ENCODE measurements around the gene ONECUT3. TPM values are rescaled to one million over a fixed set of nuclear protein-coding genes. Genes with fewer than 3 reads are reported as not detected.
A peak's percentile ranks its signal among the peaks of the same experiment; 100 is the strongest.

Gene ONECUT3
- total and polyA plus RNA-seq, 9 of the 15 experiments (the other 6 are each of a cell fraction or from before 2014, with no cell fraction given) = not detected

DNA sequence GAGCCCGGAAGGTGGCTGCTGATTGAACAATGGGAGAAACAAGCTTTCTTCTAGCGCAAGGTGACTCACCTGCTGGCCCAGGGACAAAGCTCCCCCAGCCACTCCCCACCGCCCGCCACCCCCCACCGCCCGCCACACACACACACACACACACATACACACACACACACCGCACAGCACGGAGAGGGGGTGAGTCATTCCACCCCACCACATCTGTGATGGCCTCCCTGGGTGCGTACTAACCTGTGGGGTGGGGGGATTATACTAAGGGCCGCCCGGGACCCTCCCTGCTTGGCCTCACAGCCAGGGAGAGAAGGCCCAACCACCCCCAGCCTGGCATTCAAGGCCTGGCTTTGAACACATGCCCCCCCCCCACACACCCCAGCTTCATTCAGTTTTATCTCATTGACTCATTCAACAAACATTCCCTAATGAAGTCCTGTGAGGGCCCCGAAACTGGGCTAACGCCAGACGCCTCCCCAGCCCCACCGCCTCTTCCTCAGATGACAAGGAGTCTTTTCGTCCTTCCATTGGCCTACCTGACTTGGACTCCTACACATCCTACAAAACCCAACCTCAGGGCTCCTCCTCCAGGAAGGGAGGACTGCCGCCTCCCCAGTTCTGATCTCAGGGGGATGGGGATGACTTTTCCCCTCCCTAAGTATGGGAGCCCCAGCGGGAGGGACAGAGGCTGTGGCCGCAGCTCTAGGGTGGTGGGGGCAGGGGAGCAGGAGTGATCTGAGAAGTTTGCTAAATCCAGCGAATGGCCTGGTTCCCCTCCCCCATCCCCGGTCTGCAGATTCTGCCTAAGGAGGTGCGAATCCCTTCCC is 5.8 kb upstream of the ONECUT3 start (continued):
- TF ChIP-seq, protein P1, sequence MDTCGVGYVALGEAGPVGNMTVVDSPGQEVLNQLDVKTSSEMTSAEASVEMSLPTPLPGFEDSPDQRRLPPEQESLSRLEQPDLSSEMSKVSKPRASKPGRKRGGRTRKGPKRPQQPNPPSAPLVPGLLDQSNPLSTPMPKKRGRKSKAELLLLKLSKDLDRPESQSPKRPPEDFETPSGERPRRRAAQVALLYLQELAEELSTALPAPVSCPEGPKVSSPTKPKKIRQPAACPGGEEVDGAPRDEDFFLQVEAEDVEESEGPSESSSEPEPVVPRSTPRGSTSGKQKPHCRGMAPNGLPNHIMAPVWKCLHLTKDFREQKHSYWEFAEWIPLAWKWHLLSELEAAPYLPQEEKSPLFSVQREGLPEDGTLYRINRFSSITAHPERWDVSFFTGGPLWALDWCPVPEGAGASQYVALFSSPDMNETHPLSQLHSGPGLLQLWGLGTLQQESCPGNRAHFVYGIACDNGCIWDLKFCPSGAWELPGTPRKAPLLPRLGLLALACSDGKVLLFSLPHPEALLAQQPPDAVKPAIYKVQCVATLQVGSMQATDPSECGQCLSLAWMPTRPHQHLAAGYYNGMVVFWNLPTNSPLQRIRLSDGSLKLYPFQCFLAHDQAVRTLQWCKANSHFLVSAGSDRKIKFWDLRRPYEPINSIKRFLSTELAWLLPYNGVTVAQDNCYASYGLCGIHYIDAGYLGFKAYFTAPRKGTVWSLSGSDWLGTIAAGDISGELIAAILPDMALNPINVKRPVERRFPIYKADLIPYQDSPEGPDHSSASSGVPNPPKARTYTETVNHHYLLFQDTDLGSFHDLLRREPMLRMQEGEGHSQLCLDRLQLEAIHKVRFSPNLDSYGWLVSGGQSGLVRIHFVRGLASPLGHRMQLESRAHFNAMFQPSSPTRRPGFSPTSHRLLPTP (IDR thresholded peaks at IDR 0.05; ENCODE audit: borderline replicate concordance, extremely low read depth, insufficient read length) = no peak
- TF ChIP-seq KDM2B (CRISPR knock-in tag; IDR thresholded peaks at IDR 0.05) = no peak
- 0 out of 2 replicates have a peak, but pooled peaks have one; percentile 93 for TF ChIP-seq NFRKB (IDR thresholded peaks at IDR 0.05; ENCODE audit: low read depth)
- TF ChIP-seq ZNF354B (CRISPR knock-in tag; IDR thresholded peaks at IDR 0.05) = no peak
- no peak for TF ChIP-seq NFYB (IDR thresholded peaks at IDR 0.05; ENCODE audit: extremely low read depth, insufficient read length)
- TF ChIP-seq, protein P2, sequence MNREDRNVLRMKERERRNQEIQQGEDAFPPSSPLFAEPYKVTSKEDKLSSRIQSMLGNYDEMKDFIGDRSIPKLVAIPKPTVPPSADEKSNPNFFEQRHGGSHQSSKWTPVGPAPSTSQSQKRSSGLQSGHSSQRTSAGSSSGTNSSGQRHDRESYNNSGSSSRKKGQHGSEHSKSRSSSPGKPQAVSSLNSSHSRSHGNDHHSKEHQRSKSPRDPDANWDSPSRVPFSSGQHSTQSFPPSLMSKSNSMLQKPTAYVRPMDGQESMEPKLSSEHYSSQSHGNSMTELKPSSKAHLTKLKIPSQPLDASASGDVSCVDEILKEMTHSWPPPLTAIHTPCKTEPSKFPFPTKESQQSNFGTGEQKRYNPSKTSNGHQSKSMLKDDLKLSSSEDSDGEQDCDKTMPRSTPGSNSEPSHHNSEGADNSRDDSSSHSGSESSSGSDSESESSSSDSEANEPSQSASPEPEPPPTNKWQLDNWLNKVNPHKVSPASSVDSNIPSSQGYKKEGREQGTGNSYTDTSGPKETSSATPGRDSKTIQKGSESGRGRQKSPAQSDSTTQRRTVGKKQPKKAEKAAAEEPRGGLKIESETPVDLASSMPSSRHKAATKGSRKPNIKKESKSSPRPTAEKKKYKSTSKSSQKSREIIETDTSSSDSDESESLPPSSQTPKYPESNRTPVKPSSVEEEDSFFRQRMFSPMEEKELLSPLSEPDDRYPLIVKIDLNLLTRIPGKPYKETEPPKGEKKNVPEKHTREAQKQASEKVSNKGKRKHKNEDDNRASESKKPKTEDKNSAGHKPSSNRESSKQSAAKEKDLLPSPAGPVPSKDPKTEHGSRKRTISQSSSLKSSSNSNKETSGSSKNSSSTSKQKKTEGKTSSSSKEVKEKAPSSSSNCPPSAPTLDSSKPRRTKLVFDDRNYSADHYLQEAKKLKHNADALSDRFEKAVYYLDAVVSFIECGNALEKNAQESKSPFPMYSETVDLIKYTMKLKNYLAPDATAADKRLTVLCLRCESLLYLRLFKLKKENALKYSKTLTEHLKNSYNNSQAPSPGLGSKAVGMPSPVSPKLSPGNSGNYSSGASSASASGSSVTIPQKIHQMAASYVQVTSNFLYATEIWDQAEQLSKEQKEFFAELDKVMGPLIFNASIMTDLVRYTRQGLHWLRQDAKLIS (CRISPR knock-in tag; IDR thresholded peaks at IDR 0.05) = no peak
- no peak for TF ChIP-seq ARHGAP35 (IDR thresholded peaks at IDR 0.05; ENCODE audit: partially characterized antibody)
- TF ChIP-seq, protein P3, sequence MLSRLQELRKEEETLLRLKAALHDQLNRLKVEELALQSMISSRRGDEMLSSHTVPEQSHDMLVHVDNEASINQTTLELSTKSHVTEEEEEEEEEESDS (CRISPR knock-in tag; IDR thresholded peaks at IDR 0.05) = no peak
- TF ChIP-seq, protein P4, sequence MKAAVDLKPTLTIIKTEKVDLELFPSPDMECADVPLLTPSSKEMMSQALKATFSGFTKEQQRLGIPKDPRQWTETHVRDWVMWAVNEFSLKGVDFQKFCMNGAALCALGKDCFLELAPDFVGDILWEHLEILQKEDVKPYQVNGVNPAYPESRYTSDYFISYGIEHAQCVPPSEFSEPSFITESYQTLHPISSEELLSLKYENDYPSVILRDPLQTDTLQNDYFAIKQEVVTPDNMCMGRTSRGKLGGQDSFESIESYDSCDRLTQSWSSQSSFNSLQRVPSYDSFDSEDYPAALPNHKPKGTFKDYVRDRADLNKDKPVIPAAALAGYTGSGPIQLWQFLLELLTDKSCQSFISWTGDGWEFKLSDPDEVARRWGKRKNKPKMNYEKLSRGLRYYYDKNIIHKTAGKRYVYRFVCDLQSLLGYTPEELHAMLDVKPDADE (conservative IDR thresholded peaks at IDR 0.05; ENCODE audit: control insufficient read depth, low read depth, low read length) = no peak
- TF ChIP-seq ZFP1 (CRISPR knock-in tag; IDR thresholded peaks at IDR 0.05) = no peak
- TF ChIP-seq, protein P5, sequence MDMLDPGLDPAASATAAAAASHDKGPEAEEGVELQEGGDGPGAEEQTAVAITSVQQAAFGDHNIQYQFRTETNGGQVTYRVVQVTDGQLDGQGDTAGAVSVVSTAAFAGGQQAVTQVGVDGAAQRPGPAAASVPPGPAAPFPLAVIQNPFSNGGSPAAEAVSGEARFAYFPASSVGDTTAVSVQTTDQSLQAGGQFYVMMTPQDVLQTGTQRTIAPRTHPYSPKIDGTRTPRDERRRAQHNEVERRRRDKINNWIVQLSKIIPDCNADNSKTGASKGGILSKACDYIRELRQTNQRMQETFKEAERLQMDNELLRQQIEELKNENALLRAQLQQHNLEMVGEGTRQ (CRISPR knock-in tag; IDR thresholded peaks at IDR 0.05) = no peak
- TF ChIP-seq, protein P6, sequence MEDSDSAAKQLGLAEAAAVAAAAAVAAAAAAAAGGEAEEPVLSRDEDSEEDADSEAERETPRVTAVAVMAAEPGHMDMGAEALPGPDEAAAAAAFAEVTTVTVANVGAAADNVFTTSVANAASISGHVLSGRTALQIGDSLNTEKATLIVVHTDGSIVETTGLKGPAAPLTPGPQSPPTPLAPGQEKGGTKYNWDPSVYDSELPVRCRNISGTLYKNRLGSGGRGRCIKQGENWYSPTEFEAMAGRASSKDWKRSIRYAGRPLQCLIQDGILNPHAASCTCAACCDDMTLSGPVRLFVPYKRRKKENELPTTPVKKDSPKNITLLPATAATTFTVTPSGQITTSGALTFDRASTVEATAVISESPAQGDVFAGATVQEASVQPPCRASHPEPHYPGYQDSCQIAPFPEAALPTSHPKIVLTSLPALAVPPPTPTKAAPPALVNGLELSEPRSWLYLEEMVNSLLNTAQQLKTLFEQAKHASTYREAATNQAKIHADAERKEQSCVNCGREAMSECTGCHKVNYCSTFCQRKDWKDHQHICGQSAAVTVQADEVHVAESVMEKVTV (CRISPR knock-in tag; IDR thresholded peaks at IDR 0.05) = 0 out of 2 replicates have a peak, but pooled peaks have one; percentile 27
- TF ChIP-seq, protein P7, sequence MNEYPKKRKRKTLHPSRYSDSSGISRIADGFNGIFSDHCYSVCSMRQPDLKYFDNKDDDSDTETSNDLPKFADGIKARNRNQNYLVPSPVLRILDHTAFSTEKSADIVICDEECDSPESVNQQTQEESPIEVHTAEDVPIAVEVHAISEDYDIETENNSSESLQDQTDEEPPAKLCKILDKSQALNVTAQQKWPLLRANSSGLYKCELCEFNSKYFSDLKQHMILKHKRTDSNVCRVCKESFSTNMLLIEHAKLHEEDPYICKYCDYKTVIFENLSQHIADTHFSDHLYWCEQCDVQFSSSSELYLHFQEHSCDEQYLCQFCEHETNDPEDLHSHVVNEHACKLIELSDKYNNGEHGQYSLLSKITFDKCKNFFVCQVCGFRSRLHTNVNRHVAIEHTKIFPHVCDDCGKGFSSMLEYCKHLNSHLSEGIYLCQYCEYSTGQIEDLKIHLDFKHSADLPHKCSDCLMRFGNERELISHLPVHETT (CRISPR knock-in tag; conservative IDR thresholded peaks at IDR 0.05 in 1 of 2, IDR thresholded peaks at IDR 0.05 in 1 of 2) = no peak
